Neural progenitor cell (in vitro differentiated cells): ENCODE results near the gene CRLF1.

Source experiments
- EZH2phosphoT487 ChIP-seq: fragments of 200-600 bp; sonication (generic); IDR thresholded peaks from 2 replicates; pipeline ENCODE4 v1.6.1; 2017; ENCODE audit warnings: antibody characterized with exemption
- TF ChIP-seq, protein P1 (sequence below): fragments of 200-600 bp; sonication (generic); IDR thresholded peaks from 2 replicates; pipeline ENCODE4 v1.5.1; 2017; ENCODE audit warnings: antibody characterized with exemption, mild to moderate bottlenecking

DNA sequence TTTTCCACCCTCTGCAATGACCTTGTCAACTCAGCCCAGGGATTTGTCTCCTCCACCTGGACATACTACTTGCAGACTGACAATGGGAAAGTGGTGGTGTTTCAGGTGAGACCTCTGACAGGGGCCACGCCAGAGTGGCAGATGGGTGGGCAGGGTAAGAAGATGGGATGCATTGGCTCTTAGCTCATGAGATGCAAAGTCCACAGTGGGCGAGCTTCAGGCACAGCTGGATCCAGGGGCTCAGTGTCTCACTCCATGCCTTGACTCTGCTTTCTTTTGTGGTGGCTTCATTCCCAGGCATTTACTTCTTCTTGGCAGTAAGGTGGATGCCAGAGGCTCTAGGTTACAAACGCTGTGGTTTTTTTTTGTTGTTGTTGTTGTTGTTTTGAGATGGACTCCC lies 9.4 kb upstream of the CRLF1 start:
- TF ChIP-seq, protein P1, sequence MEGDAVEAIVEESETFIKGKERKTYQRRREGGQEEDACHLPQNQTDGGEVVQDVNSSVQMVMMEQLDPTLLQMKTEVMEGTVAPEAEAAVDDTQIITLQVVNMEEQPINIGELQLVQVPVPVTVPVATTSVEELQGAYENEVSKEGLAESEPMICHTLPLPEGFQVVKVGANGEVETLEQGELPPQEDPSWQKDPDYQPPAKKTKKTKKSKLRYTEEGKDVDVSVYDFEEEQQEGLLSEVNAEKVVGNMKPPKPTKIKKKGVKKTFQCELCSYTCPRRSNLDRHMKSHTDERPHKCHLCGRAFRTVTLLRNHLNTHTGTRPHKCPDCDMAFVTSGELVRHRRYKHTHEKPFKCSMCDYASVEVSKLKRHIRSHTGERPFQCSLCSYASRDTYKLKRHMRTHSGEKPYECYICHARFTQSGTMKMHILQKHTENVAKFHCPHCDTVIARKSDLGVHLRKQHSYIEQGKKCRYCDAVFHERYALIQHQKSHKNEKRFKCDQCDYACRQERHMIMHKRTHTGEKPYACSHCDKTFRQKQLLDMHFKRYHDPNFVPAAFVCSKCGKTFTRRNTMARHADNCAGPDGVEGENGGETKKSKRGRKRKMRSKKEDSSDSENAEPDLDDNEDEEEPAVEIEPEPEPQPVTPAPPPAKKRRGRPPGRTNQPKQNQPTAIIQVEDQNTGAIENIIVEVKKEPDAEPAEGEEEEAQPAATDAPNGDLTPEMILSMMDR: no peak
- no peak for TF ChIP-seq EZH2phosphoT487
